Smooth muscle cell of the brain vasculature (primary cell): ENCODE measurements around the gene MYO1B.
A peak's percentile ranks its signal among the peaks of the same experiment; 100 is the strongest.

Experiments used
- DNase-seq: peaks from one replicate; pipeline ENCODE4 v3.0.0-alpha.2; 2012; ENCODE audit warnings: low read depth, low spot score

Gene MYO1B

DNA sequence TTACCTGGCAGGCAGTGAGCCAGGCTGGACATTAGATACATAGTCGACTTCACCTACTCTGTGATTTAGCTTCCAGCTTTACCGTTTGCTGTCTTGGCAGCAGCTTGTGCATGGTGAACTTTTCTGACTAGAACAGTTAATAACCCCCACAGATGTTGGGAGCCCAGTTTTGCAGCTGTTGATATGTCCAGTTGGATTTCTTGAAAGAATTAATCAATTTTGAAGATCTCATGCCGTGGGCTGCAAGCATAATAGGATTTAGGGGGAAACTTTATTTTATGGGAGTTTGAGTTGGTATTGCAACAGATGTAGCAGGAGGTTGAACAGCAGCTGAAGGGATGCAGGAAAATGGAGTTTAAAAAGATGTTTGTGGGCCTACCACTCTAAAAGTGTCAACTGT, 13.8 kb downstream of the MYO1B start:
- DNase-seq = no peak

DNA sequence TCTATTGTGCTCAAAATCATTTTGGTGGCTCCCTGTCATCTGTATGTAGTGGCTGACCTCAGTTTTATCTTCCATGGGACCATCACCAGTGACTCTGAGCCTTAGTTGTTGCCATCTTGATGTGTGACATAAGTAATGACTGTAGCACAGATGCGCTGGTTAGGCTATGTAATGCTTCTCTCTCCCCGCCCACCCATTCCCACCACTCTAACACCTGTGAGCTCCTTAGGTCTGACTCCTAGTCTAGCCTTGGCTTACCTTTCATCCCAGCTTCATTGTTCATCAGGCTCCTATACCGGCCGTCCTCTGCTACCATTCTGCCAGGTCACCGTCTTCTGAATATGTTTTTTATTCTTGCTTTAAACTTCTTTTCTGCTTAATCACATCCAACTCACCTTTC, 17.2 kb downstream of the MYO1B start:
- DNase-seq = no peak

- no peak for DNase-seq
Observed at GRCh38 chr2:191263050-191263449, 17.8 kb downstream of the MYO1B start.

DNA sequence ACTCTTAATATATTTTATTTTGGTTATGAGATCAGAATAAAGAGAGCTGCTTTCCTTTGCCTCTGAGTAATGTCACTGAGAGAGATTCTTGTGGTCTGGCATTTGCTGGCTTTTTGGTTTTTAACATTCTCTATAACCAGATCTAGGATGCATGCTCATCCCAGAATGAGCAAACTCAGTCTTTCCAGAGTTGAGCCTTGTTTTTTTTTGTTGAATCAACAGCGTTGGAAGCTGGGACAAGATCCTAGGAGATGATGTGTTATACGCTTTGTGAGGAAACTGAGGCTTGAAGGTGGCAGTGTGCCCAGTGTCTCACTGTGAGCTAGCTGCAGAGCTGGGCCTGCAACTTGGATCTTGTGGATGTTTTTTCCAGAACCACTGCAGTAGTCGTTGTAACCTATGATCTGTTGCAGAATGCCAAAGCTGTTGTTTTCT, 19.5 kb downstream of the MYO1B start:
- peak; percentile 60 for DNase-seq

DNA sequence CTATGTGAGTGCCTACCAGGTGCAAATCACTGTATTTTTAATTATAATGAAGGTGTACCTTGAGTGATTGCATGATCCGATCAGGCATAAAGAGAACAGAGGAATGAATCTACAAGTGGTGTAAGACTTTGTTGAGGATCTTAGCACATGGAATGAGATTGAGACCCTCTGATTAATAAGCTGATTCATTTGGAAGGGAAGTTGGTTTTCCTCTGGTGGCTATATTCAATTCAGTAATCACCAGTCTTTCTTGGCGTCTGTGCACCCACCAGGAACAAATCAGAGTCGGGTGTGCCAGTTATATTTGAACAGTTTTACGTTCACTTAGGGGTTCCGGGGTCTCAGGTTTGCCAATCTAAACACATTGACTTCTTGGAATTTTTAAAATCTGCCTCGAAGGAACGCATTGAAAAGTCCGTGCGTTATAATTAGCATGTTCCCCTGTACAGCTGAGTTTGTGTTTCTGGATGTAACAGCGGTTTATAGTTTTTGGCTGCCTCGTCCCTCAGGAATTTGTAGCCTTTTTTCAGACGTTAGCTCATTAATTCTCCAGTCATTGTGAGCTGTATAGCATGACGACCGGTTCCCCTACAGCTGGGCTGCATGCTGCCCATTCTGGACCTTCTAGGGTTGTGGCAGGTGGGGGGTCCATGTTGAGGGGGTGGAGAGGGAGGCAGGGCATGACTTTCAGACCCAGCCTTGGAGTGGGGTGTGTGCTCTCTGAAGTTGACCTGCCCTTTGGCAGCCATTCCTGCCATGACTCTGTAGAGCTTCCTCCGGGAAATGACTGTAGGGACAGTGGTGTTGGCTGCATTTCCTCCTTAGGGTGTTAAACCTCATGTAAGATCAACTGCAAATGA, 20.3 kb downstream of the MYO1B start:
- DNase-seq = no peak

- DNase-seq = no peak
Observed at GRCh38 chr2:191266201-191266600, 21.0 kb downstream of the MYO1B start.

DNA sequence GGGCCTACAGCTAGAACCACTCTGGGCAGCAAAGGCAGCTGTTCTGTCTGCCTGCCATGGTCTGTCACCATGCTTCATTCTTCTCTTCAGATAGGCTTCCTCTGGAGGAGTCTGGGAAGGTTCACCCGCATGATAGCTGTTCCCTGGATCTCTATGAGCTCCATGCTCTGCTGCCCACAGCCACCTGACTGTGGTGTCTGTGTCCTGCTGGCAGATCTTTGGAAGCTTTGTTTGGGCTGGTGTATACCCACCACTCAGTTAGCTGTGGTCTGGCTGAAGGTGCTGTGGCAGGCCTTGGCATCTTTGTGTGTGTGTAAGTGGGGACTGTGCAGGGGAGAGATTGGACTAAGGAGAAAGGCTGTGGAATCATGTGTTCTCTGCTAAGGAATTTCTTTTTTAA, 23.4 kb downstream of the MYO1B start:
- no peak for DNase-seq

DNA sequence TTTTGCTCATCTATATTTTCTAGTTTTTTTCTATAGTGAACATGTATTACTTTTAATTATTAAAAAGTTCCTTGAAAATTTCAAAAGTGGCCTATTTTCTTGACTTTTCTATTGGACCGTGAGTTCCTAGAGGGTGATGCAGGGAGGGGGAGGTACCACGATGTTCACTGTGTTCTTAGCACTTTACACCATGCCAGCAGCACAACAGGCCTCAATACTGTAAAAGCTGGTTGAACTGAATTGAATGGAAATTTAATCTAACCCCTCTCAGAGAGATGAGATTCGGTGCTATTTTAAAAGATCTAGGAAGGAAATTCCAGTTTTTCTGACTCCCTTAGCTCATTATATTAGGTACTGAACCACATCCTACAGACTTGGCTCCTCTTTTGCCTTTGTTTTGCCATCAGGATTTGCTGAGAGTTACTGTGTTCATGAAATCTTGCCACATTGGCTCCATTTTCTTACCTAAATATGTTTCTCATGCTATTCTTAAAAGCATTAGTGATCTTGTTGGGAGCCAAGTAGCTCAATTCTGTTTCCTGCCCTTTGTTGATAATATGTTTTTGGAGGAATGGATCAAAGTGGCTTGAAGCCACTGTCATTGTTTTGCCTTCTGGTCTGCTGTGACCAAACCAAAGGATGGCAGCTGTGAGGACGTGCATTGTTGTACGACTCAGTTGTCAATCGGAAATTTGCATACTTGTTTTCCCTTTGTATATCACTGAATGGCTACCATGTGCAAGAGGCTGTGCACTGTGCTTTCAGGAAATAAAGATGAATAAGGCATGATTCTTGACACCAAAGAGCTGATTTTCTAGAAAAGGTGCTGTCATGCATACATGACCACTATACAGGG, 25.3 kb downstream of the MYO1B start:
- no peak for DNase-seq

- no peak for DNase-seq
Observed at GRCh38 chr2:191272064-191272463, 26.9 kb downstream of the MYO1B start.

DNA sequence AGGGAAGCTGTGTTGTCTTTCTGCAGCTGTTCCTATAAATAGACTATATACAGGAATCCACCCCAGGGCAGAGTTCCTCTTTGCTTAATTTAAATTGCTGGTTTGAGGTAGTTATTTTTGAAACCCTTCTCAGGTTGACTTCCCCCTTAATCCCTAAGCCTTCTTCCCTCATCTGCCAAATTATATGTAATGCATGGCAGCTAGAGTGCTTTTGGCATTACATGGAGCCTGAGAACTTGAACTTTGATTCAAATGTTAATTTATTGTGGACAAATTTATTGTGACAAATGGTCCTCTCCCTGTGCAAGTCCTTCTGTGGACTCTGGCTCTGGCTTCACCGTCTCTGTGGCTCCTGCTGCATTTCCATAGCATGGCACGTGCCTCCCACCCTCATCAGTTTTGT, 29.2 kb downstream of the MYO1B start:
- DNase-seq = no peak

GRCh38 chr2:191276792-191277465, 31.7 kb downstream of the MYO1B start:
- DNase-seq = no peak

DNA sequence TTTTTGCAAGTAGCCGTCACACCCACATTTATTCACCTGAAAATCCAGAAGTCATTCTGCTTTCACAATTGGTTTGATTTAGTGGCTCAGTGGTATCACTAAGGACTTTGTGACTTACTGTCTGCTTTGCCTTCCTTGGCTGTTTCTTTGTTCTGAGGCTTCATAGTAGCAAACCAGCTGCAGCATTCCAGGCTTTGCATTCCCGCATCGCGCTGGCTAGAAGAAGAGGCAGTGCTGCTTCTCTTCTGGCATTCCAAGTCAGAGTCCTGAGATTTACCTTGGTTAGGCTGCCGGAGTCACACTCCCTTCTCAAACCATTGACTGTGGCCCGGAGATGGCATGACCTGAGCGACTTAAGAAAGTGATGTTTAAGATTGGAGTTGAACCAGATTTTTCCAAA, 35.1 kb downstream of the MYO1B start:
- no peak for DNase-seq

GRCh38 chr2:191280834-191281756, 35.9 kb downstream of the MYO1B start:
- no peak for DNase-seq

DNA sequence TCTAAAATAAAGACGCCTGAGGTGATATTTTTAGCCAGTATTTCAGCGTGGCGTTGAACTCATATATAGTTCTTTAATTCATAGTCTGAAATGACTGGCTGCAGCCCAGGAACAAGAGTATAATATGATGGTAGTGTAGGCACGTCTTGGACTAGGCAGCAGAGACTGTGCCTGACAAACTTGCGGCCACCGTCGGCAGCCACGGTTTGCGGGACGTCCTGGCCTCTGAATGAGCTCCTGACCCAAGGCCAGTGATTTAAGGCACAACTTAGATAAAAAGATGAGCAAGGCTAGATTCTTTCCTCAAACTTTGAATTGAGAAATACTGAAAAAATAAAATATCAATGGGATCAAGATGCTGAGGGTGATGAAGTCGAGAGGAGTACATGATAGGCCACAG, 40.0 kb downstream of the MYO1B start:
- no peak for DNase-seq

- DNase-seq = no peak
Observed at GRCh38 chr2:191287820-191288219, 42.6 kb downstream of the MYO1B start.

DNA sequence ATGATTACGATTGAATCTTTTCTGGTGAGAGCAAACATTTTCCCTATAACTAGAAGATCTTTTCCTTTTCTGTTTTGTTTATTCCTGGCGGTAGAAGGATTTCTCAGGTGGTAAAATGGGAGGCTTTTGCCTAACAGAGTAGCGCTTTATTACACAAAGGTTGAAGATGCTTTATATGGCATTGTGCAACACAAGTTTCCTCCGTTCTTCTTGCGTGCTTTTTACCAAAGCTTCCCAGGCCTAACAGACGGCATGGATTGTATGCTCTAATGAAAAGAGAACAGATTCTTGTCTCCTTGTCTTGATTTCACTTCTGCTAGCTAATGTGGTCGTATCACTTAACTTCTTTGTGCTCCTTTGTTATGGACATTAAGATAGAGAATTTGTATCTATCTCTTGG, 43.8 kb downstream of the MYO1B start:
- no peak for DNase-seq

- DNase-seq = no peak
Observed at GRCh38 chr2:191291471-191291870, 46.3 kb downstream of the MYO1B start.

GRCh38 chr2:191292869-191293268, 47.7 kb downstream of the MYO1B start:
- DNase-seq = no peak

DNA sequence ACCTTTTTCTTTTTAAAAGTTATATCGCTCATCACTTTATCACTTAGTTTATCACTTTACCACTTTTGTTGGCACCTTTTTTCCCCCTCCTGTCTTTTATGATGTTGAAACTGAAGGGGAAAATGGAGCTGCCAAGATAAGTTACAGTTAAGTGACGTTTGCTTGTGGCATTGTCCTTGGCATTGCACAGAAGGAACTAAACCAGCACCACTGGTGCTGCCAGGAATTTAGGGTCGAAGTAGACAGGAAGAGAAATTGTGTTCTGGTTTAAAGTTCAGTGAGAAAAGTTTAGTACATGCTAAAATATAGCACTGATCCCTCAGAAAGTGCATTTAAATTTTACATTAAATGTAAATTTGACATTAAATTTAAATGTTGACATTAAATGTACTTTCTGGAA, 49.9 kb downstream of the MYO1B start:
- no peak for DNase-seq

DNA sequence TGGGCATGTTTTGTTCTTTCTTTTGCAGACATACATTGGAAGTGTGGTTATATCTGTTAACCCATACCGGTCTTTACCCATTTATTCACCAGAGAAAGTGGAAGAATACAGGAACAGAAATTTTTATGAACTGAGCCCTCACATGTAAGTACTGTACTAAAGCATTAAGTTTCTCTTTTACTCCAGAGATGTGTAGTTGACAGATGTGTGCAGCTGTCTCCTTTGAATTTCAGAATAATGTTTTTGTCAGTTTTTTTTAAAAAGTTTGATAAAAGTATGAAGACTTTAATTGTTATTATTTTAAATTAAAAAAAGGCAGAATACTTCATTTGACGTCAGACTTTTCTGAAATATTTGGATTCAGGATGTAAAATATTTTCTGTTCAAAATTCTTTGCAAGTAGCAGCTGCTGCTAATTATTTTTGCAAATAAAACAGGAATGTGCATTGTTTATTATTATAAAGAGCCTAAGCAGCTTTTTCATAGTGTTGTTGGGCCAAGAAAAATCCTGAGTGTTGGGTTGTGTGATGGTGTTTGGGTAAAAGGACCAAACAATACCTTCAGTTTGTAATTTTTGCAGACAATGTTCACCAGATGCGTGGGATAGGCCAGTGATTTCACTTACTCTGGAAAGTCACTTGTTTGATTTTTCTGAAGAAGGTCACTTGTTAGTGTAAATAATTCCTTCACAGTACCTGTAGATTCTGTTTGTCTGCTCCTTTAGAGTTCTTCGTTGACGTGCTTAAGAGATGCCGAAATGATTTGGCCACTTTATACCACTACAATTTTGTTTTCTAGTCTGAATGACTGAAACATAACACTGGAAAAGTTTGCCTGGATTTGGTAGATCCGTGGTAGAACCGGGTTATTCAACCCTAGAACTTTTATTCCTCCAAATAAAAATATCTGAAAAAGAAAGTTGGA, 51.1 kb downstream of the MYO1B start:
- no peak for DNase-seq
